Nasal cavity respiratory epithelium epithelial cell of viscerocranial mucosa (primary cell): ENCODE results near the gene HSPB8. TPM values are rescaled to one million over a fixed set of nuclear protein-coding genes. Genes with fewer than 3 reads are reported as not detected.

ENCODE experiments used
- total RNA-seq: library from RNA; depleted of rRNA; stranded (reverse); fragments of >200 nt; gene quantifications from 2 replicates; pipeline ENCODE4 v1.2.3, GENCODE V29; 2014

Gene HSPB8, protein sequence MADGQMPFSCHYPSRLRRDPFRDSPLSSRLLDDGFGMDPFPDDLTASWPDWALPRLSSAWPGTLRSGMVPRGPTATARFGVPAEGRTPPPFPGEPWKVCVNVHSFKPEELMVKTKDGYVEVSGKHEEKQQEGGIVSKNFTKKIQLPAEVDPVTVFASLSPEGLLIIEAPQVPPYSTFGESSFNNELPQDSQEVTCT
- 2.7 and 12.8 TPM in 2 replicates for total RNA-seq

DNA sequence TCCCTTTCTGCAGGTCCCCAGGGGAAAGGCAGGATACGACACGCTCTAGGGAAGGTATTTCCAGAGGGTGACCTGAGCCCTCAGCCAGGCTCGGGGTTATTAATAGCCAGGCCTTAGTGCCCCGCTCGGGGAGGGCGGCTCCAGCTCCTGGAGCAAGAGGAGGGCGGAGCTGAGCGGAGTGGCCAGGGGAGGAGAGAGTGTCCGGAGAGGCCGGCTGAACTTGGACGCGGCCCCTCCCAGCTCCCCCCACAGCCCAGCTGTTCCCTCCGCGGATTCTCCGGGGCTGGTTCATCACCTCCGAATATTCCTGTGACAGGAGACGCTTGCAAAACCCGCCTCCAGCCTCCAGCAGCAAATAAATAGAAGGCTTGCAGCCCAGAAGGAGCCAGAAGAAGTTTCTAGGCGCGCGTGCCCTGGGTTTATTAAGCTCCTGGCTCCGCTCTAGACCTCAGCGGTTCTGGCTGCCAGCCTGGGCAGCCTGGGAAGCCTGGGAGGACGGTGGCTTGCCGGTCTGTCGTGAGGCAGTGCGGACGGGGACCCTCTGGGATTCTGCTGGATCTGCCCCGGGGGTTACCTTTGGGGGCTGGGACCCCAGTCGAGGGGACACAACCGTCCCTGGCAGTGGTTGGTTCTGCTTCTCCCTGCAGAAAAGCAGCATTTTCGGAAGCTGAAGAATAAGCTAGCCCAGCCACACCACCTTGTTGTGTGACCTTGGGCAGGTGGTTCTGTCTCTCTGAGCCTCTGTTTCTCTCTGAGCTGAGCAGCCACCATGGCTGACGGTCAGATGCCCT is at the start of gene HSPB8:
Gene HSPB8, plus strand, starts transcription at position 388 of the 791 bp plus-strand sequence. Its CDS starts 382 bp downstream, at position 770.

Other genes starting within 250 kb of the HSPB8 start
- not detected in 2 replicates for gene SRRM4, start 197.4 kb upstream of the HSPB8 start, total RNA-seq
- gene CCDC60, start 155.8 kb downstream of the HSPB8 start, total RNA-seq = 1.4 TPM in 1 of 2 replicates, not detected in the other